Adipose tissue (tissue), 3 donors: Measurements from ENCODE around the gene HMCN1. TPM values are rescaled to one million over a fixed set of nuclear protein-coding genes. Genes with fewer than 3 reads are reported as not detected.

Experiments
- H3K27ac ChIP-seq: one replicate; pipeline ENCODE4 v1.5.1; 2013; ENCODE audit warnings: low read depth, low read length
- WGBS, 3 donors: extraction: QIAGEN DNeasy Blood & Tissue Kit; methylation state at CpG; one replicate each; pipeline ENCODE4 v1.1.7; 2013; 5-methylcytosine and 5-hydroxymethylcytosine counted together
- polyA plus RNA-seq, 3 donors: library from polyadenylated mRNA; stranded (reverse); fragments of 200-250 nt; gene quantifications; one replicate each; pipeline ENCODE4 v1.2.3, GENCODE V29; 2013
- donor health status: healthy with polysubstance abuse.
- donor health status: Bipolar disorder and iron deficiency.
- donor health status: healthy.

HMCN1 gene
- polyA plus RNA-seq, 3 donors: 0.75 to 6.9 (median 3.8) TPM

DNA sequence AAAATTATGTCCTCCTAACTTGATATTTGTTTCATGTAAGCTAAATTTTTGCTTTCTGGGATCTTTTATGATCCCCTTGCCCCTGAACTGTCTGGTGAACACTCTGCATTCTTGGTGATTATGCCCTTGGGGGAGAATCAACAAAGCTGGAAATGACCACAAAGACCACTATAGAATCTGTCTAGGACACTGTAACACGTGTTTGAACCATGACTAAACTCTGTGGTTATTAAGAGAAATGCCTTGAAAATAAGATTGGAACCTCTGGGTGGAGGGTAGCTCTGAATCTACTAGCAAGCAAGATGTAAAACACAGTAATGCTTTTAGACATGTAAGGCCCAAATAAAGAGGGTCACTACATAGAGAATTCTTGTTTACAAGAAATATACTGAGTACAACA, 237.5 kb downstream of the HMCN1 start:
- 44 to 61% (median 54%) methylated on average over 1 of the region's 1 CpG for WGBS, 3 donors
- no peak overlapping the region for H3K27ac ChIP-seq

DNA sequence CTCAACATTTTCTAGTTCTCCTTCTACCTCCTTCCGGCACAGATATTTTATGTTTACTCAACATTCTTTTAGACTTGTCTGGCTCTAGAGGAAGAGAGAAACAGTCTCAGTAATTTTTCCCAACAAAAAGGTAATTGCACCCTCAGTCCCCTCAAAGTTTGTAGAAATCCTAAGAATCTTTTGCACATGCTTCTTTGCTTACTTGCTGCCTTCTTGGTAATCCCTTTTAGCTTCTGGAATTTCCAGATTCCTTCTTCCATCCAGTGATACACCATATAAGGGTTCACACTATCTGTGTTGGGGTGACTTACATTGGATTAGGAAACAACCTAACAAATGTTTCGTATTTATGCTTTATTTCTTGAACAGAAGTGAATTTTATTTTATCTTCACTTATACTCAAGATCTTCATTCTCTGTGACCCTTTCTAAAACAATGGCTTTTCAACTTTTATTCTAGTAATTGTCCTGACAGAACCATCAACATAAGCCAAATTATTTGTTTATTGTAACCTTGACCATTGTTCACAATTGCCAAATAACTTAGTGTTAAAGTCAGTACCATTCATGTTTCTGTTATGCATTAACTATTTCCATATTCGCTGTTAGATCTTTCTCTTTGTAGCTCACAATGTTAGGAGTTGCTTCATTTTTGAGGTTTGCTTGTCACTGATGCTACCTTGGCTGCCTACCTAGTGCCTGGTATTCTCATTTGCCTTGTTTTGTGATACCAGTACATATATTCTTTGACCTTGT, 238.1 kb downstream of the HMCN1 start:
- H3K27ac ChIP-seq: no peak overlapping the region
- WGBS, 3 donors: 81 to 89% (median 88%) methylated on average over 3 of the region's 3 CpGs

DNA sequence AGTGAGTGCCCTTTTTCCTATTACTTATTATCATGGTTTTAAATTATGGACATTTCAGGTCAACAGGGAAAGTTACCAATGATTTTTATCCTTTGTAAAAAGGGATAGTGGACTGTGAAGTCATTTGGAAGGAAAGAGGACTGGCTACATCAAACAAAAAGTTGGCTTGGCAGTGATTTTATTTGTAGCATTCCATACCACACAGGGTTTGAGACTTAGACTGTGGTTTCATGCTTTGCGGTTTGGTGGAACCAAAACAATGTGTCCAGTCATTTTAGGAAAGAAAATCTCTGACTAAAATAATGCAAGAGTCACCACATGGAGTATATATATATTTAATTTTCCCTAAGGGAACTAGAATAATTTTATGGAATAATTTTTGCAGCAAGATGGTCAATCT, 239.5 kb downstream of the HMCN1 start:
- no peak overlapping the region for H3K27ac ChIP-seq
- WGBS, 3 donors: 83 to 92% (median 88%) methylated on average over 1 of the region's 1 CpG

DNA sequence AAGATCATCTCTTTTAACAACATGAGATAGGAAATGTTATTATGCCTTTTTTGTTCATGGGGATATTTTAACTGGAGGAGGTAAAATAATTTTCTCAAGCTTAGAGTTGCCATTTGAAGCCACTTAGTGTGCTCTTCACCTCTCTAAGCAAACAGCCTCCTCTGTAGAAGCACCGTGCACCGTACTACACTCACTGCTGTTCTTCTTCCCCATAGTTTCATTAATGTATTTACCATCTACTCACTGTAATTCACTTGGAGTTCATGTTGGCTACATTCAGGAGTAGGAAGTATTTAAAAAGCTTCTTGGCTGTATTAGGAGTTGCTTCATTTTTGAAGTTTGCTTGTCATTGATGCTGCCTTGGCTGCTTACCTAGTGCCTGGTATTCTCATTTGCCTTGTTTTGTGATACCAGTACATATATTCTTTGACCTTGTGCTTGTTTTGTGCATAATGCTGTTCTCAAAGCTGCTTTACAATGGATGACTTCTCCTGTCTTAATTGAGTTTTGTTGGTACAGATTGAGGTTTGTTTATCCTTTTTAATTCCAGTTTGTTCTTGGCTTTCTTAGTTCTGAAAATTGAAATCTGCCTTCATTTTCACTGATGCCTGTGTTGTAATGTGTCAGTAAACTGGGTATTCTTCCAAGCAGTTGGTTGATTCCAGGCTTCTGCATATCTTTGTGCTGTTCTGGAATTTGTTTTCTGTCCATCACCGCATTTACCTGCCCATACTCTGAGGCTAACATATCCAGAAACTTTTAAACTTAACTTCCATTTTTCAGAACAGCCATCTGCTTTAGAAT, 240.4 kb downstream of the HMCN1 start:
- WGBS, 3 donors: 78 to 88% (median 83%) methylated on average over 3 of the region's 3 CpGs
- no peak overlapping the region for H3K27ac ChIP-seq

DNA sequence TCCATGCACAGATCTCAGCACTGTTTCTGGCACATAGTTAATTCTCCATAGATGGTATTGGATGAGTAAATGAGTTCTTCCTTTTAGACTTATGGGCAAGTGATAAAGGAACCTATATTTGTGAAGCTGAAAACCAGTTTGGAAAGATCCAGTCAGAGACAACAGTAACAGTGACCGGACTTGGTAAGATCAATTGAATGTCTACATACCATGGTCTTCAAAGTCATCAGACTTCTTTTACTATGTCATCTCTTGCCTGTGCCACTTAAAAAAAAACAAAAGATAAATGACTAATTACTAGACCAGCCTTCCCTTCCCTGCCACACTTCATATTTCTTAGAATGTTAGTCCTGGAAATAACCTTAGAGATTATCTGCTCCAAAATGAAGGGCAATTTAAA, 246.7 kb downstream of the HMCN1 start:
- H3K27ac ChIP-seq: no peak overlapping the region
- WGBS, 3 donors: 94 to 96% (median 95%) methylated on average over 1 of the region's 1 CpG

DNA sequence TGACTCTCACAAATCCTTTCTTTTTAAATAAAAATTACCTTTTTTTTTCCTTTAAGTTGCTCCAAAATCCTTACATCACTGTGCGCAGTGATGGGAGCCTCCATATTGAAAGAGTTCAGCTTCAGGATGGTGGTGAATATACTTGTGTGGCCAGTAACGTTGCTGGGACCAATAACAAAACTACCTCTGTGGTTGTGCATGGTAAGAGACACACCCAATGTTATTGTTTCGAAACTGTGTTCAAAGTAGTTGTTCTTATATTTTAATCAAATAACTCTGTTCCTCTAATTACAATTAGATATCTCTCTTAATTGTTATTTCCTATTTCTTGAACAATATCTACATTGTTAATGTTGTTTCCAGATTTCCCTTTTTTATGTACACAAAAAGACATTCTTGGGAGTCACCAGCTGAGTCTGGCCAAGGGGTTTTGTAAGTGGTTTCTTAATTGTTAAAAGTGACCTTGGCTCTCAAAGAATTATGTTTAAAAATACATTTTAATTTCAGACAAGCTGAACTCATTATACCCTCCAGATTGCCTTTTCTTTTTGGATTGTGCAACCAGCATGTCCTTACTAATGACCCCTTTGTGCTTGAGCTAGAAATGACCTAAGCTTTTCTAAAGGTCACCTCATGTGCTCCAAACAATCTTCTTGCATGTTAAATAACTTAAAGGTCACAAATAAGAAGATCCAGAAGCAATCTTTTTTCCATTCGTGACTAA, 250.1 kb downstream of the HMCN1 start:
- WGBS, 3 donors: 66 to 73% (median 70%) methylated on average over 4 of the region's 4 CpGs
- no peak overlapping the region for H3K27ac ChIP-seq

DNA sequence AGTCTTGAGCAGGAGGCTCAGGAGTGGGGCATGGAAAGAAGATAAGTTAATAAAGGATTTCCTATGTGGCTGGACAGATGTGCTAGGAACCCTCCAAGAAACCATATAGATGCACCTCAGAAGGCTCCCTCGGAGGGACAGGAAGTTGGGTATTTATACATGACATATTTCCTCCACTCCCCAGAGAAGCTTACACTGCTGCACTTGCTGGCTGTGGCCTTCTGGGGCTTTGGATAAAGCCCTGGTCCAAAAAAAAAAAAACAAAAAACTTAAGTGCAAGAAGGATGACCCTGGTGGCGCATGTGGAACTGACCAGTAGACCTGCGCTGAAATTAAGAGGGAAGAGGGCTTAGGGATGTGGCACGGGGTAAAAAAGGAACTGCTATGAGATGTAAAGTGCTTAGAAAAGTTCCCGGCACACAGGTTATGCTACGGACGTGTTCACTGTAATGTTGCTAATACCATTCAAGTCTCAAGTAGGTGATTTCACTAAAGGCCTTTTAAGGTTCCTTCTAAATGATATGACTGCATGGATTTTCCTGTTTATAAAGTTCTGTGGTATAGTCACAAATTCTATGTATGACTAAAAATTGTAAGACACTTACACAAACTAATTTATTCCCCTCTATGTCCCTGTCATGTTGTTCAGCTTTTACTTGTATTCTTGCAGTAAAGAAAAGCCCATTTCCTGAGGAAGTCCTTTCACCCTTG, 253.6 kb downstream of the HMCN1 start:
- H3K27ac ChIP-seq: no peak overlapping the region
- 61 to 86% (median 70%) methylated on average over 7 of the region's 7 CpGs for WGBS, 3 donors

DNA sequence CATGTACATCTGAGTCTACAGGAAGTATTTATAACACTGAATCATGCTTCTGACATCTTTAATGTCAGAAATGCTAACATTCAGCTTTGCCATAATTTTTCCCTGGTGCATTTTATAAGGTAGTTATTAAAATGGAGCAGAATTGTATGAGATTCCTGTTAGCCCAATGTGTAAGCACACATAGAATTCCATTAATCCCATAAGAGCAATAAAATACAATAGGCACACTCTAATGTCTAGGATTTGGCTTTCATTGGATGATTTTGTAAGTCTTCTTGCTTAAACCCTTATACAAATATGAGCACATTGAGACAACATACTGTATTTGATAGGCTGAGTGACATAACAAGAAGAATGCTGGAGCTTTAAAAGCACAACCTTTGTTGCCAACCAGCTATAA, 256.4 kb downstream of the HMCN1 start:
- H3K27ac ChIP-seq: no peak overlapping the region

DNA sequence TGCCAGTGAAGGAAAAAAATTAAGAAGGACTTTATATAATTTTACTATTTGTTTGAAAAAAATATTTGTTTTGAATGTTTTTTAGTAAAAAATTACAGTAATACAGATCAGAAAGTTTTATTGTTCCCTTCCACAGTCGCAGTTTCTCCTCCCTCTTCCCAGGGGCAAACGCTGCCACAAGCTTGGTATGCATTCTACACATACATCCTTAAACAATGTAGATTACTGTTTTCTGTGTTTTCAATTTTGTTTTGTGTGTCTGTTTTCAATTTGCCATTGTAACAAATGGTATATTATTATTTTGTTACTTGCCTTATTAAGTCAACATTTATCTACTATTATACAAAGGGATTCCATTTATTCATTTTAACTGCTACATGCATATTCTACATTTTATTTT, 257.1 kb downstream of the HMCN1 start:
- no peak overlapping the region for H3K27ac ChIP-seq
- 81 to 96% (median 90%) methylated on average over 2 of the region's 2 CpGs for WGBS, 3 donors

DNA sequence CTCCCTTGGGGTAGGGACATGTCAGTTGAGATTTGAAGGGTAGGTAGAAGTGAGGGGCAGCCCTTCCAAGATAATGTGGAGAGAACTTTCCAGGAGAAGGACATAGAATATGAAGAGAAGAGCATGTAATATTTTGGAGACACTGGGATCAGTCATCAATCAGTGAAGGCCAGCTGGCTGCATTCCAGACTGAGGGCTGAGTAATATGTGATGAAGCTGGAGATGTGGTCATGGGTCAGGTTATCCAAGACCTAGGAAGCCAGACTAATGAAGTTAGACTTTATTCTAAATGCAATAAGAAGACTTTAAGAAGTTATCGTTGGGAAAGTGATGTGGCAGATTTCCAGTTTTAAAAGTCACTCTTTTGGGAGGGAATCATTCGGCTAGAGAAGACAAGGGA, 262.0 kb downstream of the HMCN1 start:
- 69 to 78% (median 77%) methylated on average over 2 of the region's 2 CpGs for WGBS, 3 donors
- H3K27ac ChIP-seq: no peak overlapping the region

DNA sequence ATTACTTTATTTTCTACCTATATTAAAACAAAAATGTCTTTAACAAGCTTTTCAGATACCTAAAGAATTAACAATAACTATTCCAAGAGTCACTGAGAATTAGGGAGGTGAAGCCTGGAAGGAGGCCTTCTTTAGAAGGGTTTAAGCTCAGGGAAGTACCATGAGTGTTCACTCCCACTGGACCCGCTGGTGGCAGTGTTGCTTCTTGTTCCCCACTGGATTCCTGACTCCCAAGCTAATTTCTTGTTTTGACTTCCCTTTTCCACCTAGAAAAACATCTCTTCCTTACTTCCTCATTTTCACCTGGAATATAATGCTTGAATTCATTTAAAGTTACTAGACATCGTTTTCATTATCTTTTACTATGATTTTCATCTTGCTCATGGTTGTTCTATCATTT, 264.2 kb downstream of the HMCN1 start:
- WGBS, 3 donors: 87 to 94% (median 89%) methylated on average over 2 of the region's 2 CpGs
- no peak overlapping the region for H3K27ac ChIP-seq

DNA sequence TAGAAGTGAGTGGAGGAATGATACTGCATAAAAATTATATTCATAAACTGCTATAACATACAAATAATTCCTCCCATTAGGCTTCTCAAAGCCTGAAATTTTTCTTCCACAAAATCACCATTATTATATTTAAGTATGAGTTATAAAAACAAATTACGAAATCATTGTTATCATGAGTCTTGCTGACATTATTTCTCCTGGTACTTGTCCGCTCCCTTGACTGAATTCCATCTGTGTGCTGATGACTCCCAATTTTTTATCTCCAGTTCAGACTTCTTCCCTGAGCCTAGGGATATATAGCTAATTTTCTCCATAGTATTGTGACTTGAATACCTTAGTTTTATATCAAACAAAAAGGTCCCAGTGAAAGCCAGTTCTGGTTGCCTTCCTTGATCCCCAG, 268.2 kb downstream of the HMCN1 start:
- H3K27ac ChIP-seq: no peak overlapping the region
- 85 to 90% (median 87%) methylated on average over 2 of the region's 2 CpGs for WGBS, 3 donors

DNA sequence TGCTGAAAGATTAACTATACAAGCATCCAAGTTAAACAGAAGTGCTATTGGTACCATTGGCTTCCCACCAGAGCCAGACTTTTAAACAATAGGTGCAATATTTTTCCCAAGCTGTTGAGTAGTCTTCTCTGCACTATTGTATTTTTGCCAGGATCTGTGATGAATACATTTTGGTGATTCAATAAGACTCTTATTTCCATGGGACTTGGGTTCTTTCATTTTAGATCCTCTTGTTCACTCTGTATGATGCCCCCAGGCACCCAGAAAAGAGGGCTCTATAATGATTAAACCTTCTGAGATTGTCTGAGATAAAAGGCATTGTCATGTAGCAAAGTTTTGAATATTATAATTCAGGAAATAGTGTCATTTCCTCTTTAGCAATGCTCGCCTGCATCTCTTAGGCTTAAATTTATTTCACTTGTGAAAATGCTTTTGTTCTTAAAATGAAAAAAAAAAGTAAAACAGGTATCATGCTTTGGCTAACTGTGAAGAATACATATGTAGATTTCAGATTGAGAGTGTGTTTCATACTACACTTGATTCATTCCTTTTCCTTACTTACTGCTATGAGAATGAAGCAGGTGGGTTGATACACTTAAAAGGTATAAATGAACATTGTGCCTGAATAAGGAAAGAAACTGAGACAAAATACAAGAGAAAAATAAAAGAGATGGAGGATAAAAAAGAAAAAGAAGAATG, 275.0 kb downstream of the HMCN1 start:
- WGBS, 3 donors: 32 to 73% (median 41%) methylated on average over 1 of the region's 1 CpG
- H3K27ac ChIP-seq: no peak overlapping the region

DNA sequence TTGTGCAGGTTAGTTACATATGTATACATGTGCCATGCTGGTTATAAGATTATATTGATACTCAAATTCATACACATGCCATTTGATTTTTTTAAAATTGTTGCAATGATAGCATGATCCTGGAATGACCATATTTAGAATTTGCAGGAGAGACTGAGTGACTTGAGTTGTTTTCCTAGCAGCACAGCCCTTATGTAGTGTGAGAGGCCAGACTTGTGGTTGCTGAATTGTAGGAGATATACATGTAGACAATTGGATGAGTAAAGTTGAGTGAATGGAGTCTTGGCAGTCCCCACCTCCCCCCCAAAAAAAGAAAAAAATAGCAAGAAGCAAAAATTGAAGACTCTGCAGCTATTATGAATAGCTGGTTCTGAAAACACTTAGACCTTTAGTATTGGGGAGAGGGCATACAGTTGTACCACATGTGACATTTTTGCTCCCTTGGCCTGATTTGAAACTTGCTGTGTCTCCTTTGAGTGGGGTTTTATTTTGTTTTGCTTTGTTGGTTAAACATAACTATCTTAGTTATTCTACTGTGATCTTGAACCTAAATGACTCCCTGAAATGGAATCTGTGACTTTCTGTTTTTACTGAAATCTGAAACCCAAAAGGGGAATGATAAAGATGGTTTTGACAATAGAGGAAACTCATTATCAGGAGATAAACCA, 280.3 kb downstream of the HMCN1 start:
- no peak overlapping the region for H3K27ac ChIP-seq

DNA sequence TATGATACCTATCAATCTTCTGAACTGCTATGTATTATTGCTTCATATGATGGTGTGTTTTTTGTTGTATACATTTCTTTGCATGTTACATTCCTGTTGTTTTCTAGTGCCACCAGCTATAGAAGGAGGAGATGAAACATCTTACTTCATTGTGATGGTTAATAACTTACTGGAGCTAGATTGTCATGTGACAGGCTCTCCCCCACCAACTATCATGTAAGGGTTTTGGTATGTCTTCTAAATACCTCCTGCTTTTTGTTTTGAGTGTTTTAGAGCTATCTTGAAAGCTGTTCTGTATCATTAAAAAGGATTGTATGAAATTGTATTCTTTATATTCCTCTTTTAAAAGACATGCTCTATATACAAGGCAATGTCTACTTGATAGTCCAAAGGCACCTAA, 282.7 kb downstream of the HMCN1 start:
- H3K27ac ChIP-seq: no peak overlapping the region

DNA sequence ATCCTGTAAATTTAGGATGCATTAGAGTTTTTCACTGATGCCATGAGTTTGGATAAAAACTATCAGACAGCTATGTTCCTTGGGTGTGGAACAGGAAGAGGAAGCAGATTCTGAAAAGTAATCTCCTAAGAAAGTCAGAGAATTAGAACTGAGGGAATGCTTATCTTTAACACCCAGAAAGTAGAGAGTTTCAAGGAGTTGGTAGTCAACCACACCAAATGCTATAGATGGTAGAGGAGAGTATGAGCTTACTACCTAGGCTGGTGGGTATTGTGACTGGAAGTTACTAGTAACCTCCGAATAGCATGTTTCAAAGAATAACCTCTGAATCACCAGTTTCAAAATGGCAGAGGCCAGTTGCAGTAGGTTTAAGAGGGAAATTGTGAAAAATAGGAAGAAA, 288.0 kb downstream of the HMCN1 start:
- no peak overlapping the region for H3K27ac ChIP-seq
- WGBS, 3 donors: 87 to 96% (median 94%) methylated on average over 1 of the region's 1 CpG

DNA sequence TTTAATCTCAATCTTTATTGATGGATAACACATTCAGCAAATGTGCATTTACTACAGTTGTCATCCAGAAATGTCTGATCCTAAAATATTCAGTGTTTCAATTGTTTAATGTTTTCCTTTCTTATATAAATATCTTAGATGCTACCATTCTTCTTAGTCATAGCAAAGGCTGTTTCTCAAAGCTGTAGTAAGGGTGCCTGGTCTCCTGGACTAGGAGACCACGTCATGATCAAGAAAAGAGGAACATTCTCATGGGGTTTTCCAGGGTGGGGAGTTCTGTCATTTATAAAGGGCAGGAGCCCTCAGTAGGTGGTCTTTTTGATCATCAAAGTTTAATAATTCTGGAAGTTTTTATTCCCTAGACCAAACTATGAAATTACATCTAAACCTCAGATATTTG, 292.8 kb downstream of the HMCN1 start:
- no peak overlapping the region for H3K27ac ChIP-seq
- WGBS, 3 donors: 45 to 78% (median 64%) methylated on average over 1 of the region's 1 CpG

DNA sequence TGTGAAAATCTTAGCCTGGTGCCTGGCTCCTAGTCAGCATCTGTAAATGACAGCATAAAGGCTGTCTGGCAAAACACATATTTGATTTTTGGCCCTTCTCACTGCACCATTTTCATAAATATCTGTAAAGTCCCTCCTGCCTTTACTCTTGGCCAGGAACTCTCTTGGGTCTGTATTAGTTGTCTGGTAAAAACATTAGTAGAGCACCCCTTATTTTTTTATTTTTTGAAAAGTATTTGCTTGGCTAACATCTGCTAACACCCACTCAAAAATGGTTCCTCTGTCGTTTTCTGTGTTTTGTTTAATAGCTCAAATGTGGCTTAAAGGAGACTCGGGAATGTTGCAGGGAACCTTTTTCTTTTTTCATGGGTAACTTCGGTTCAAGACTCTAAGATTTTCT, 293.4 kb downstream of the HMCN1 start:
- 47 to 54% (median 54%) methylated on average over 3 of the region's 3 CpGs for WGBS, 3 donors
- no peak overlapping the region for H3K27ac ChIP-seq
